H1 (cell line): ENCODE measurements around the gene PHRF1. TPM values are rescaled to one million over a fixed set of nuclear protein-coding genes. Genes with fewer than 3 reads are reported as not detected.
A peak's percentile ranks its signal among the peaks of the same experiment; 100 is the strongest.

Source experiments
- ASH2L ChIP-seq: fragments of 200-600, 300-600 bp; sonication (generic); IDR thresholded peaks from one replicate; pipeline ENCODE4 v1.7.1; 2017; ENCODE audit warnings: low read length
- ATF3 ChIP-seq: IDR thresholded peaks from 2 replicates; pipeline ENCODE4 v1.6.1; 2011; ENCODE audit warnings: low read depth, mild to moderate bottlenecking, low read length; ENCODE audit not compliant: insufficient read depth
- BCL11A ChIP-seq, 2 experiments: IDR thresholded peaks; one replicate each; pipeline ENCODE4 v1.6.1; 2011; ENCODE audit warnings: low read depth in 2 of 2, low read length in 2 of 2, mild to moderate bottlenecking in 2 of 2
- CEBPB ChIP-seq: IDR thresholded peaks from 2 replicates; pipeline ENCODE4 v1.6.1; 2012; ENCODE audit warnings: low read depth, low read length
- CHD1 ChIP-seq: IDR thresholded peaks from 2 replicates; pipeline ENCODE4 v1.6.1; 2012; ENCODE audit warnings: low read depth, low read length, improper control_type of control experiment
- E2F6 ChIP-seq: IDR thresholded peaks from 2 replicates; pipeline ENCODE4 v1.6.1; 2012; ENCODE audit warnings: inconsistent platforms
- EGR1 ChIP-seq: IDR thresholded peaks from 2 replicates; pipeline ENCODE4 v1.6.1; 2011; ENCODE audit warnings: low read depth, low read length, borderline replicate concordance
- EP300 ChIP-seq, 2 experiments: IDR thresholded peaks; 1 replicate in 1 of 2; 2 replicates in 1 of 2; pipeline ENCODE4 v1.6.1; 2011 to 2012; ENCODE audit warnings: low read depth in 2 of 2, low read length in 2 of 2, mild to moderate bottlenecking in 2 of 2, borderline replicate concordance in 1 of 2, inconsistent platforms in 1 of 2, moderate library complexity in 1 of 2
- EZH2 ChIP-seq: fragments of 200-600 bp; sonication (generic); IDR thresholded peaks from 2 replicates; pipeline ENCODE4 v1.7.1; 2012; ENCODE audit warnings: low read depth, mild to moderate bottlenecking, moderate library complexity, low read length, inconsistent platforms; ENCODE audit not compliant: severe bottlenecking
- GABPA ChIP-seq: IDR thresholded peaks from 2 replicates; pipeline ENCODE4 v1.6.1; 2011; ENCODE audit warnings: mild to moderate bottlenecking, low read length, moderate library complexity, borderline replicate concordance; ENCODE audit not compliant: insufficient read depth
- JUN ChIP-seq: IDR thresholded peaks from 2 replicates; pipeline ENCODE4 v1.6.1; 2011; ENCODE audit warnings: low read depth, mild to moderate bottlenecking, improper control_type of control experiment, low read length
- JUND ChIP-seq: IDR thresholded peaks from 2 replicates; pipeline ENCODE4 v1.6.1; 2011; ENCODE audit warnings: mild to moderate bottlenecking, improper control_type of control experiment, low read length
- KDM4A ChIP-seq: IDR thresholded peaks from one replicate; pipeline ENCODE4 v1.7.1; 2012; ENCODE audit warnings: low read depth, mild to moderate bottlenecking, moderate library complexity, low read length, inconsistent platforms; ENCODE audit not compliant: severe bottlenecking
- PHF8 ChIP-seq: fragments of 200-600 bp; sonication (generic); conservative IDR thresholded peaks from 2 replicates; pipeline ENCODE4 v1.7.1; 2012; ENCODE audit warnings: low read depth, mild to moderate bottlenecking, inconsistent platforms, low read length, moderate library complexity
- POLR2A ChIP-seq, 2 experiments: IDR thresholded peaks; 1 replicate in 1 of 2; 2 replicates in 1 of 2; pipeline ENCODE4 v1.6.1; 2011; ENCODE audit warnings: low read depth in 2 of 2, low read length in 2 of 2, mild to moderate bottlenecking in 2 of 2; ENCODE audit errors: control extremely low read depth in 1 of 2
- POU5F1 ChIP-seq: IDR thresholded peaks from 2 replicates; pipeline ENCODE4 v1.6.1; 2011; ENCODE audit warnings: low read depth, mild to moderate bottlenecking, low read length, moderate library complexity
- RBBP5 ChIP-seq: IDR thresholded peaks from 2 replicates; pipeline ENCODE4 v1.7.1; 2012; ENCODE audit warnings: low read depth, mild to moderate bottlenecking, inconsistent platforms, low read length, moderate library complexity, borderline replicate concordance
- RNF2 ChIP-seq: fragments of 200-900, 300-1000 bp; sonication (generic); IDR thresholded peaks from 2 replicates; pipeline ENCODE4 v1.7.1; 2016; ENCODE audit warnings: borderline replicate concordance, low read depth, mild to moderate bottlenecking, antibody characterized with exemption, low read length; ENCODE audit not compliant: poor library complexity, severe bottlenecking; ENCODE audit errors: missing control alignments
- SIN3A ChIP-seq, 2 experiments: IDR thresholded peaks in 1 of 2; conservative IDR thresholded peaks in 1 of 2; 2 replicates each; pipeline ENCODE4 v1.6.1; 2011 to 2012; ENCODE audit warnings: low read length in 2 of 2, improper control_type of control experiment in 1 of 2, low read depth in 1 of 2, mild to moderate bottlenecking in 1 of 2
- SIRT6 ChIP-seq: IDR thresholded peaks from one replicate; pipeline ENCODE4 v1.7.1; 2012; ENCODE audit warnings: low read length, inconsistent platforms
- SP1 ChIP-seq: IDR thresholded peaks from 2 replicates; pipeline ENCODE4 v1.6.1; 2011; ENCODE audit warnings: low read depth, low read length
- SP2 ChIP-seq: IDR thresholded peaks from 2 replicates; pipeline ENCODE4 v1.6.1; 2012; ENCODE audit warnings: mild to moderate bottlenecking, low read length, inconsistent platforms
- YY1 ChIP-seq: IDR thresholded peaks from 2 replicates; pipeline ENCODE4 v1.6.1; 2011; ENCODE audit warnings: low read depth, mild to moderate bottlenecking, low read length
- polyA plus RNA-seq, 7 experiments: library from polyadenylated mRNA; depleted of rRNA in 3 of 7; stranded (reverse) in 5 of 7; unstranded in 2 of 7; fragments of >200 nt in 5 of 7; fragments of 200-250 nt in 2 of 7; gene quantifications; 1 replicate in 5 of 7; 2 replicates in 1 of 7; 4 replicates in 1 of 7; pipeline versions ENCODE4 v1.2.1 to v1.2.3, GENCODE V29; 2011 to 2013; ENCODE audit warnings: missing spikeins in 2 of 7, mixed read lengths in 2 of 7
- total RNA-seq: library from RNA; stranded (reverse); fragmentation: NEBNext Ultra II Directional; extraction: Animal tissue kit (Norgen Biotek cat#: 25700); gene quantifications from 2 replicates; pipeline ENCODE4 v1.2.1, GENCODE V29; 2021

PHRF1 gene
- total and polyA plus RNA-seq, 2 of the 8 experiments (the other 6 are each of a cell fraction or from before 2014, with no cell fraction given): 13.4 to 37.3 TPM

GRCh38 chr11:535519-536454 lies 40.5 kb upstream of the PHRF1 start, which contains the start of gene HRAS (continued):
- TF ChIP-seq GABPA (no peak), POU5F1 (no peak), EGR1 (no peak), E2F6 (no peak), PHF8 (peak; percentile 67), CEBPB (no peak), EP300 (IDR thresholded peaks at IDR 0.05; ENCODE audit: borderline replicate concordance in 1 of 2, low read depth in 2 of 2, low read length in 2 of 2) (no peak), CHD1 (no peak), JUND (no peak), SIRT6 (no peak), POLR2A (IDR thresholded peaks at IDR 0.05; ENCODE audit: control extremely low read depth in 1 of 2, low read depth in 2 of 2, low read length in 2 of 2) (peak in 1 of 2 experiments; percentile 51; a peak in 1 of 3 replicates), ASH2L (peak; percentile 20), SP2 (peak; percentile 66), JUN (no peak), ATF3 (no peak), BCL11A (IDR thresholded peaks at IDR 0.05; ENCODE audit: low read depth in 2 of 2, low read length in 2 of 2) (no peak), EZH2 (no peak), SP1 (peak; percentile 90), KDM4A (peak; percentile 86), RNF2 (no peak), YY1 (no peak), RBBP5 (no peak), SIN3A (conservative IDR thresholded peaks at IDR 0.05 in 1 of 2, IDR thresholded peaks at IDR 0.05 in 1 of 2; ENCODE audit: low read depth in 1 of 2, low read length in 2 of 2) (no peak)
